ENCODE results near the gene PDZD4. TPM values are rescaled to one million over a fixed set of nuclear protein-coding genes. Genes with fewer than 3 reads are reported as not detected.

Gene PDZD4
- total and polyA plus RNA-seq, 9 of the 15 experiments (the other 6 are each of a cell fraction or from before 2014, with no cell fraction given): 0.05 to 0.38 (median 0.07) TPM; not detected in 5

DNA sequence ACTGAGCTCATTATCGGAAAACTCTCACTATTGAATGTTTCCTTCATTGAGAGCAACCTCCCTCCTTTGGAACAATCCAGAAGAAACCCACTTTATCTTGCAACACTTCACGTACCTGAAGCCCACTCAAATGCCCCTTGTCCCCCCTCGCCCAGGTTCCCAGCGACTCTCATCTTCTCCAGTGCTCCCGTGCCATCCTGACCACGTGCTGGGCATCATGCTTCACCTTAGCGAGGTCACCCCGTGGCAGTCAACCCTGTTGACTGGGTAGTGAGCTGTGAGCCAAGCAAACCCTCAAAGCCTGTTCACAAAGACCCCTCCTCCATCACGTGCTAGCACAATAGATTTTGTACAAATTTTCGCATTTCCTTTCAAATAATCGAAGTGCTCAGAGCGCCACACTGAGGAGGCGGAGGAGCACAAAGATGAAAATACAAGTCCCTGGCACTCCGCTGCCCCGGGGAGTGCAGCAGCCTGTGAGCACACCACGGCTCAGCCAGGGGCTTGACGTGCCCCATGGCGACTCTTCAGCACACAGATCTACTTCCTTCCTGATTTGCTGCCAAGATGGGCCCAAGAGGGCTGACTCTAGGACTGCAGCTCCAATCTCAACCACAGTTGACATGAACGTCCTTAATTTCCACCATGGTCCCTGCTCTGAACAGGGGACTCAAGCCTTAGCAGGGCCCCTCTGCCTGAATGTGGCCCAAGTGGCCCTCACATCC, 15.6 kb downstream of the PDZD4 start (continued):
- TF ChIP-seq, protein P1, sequence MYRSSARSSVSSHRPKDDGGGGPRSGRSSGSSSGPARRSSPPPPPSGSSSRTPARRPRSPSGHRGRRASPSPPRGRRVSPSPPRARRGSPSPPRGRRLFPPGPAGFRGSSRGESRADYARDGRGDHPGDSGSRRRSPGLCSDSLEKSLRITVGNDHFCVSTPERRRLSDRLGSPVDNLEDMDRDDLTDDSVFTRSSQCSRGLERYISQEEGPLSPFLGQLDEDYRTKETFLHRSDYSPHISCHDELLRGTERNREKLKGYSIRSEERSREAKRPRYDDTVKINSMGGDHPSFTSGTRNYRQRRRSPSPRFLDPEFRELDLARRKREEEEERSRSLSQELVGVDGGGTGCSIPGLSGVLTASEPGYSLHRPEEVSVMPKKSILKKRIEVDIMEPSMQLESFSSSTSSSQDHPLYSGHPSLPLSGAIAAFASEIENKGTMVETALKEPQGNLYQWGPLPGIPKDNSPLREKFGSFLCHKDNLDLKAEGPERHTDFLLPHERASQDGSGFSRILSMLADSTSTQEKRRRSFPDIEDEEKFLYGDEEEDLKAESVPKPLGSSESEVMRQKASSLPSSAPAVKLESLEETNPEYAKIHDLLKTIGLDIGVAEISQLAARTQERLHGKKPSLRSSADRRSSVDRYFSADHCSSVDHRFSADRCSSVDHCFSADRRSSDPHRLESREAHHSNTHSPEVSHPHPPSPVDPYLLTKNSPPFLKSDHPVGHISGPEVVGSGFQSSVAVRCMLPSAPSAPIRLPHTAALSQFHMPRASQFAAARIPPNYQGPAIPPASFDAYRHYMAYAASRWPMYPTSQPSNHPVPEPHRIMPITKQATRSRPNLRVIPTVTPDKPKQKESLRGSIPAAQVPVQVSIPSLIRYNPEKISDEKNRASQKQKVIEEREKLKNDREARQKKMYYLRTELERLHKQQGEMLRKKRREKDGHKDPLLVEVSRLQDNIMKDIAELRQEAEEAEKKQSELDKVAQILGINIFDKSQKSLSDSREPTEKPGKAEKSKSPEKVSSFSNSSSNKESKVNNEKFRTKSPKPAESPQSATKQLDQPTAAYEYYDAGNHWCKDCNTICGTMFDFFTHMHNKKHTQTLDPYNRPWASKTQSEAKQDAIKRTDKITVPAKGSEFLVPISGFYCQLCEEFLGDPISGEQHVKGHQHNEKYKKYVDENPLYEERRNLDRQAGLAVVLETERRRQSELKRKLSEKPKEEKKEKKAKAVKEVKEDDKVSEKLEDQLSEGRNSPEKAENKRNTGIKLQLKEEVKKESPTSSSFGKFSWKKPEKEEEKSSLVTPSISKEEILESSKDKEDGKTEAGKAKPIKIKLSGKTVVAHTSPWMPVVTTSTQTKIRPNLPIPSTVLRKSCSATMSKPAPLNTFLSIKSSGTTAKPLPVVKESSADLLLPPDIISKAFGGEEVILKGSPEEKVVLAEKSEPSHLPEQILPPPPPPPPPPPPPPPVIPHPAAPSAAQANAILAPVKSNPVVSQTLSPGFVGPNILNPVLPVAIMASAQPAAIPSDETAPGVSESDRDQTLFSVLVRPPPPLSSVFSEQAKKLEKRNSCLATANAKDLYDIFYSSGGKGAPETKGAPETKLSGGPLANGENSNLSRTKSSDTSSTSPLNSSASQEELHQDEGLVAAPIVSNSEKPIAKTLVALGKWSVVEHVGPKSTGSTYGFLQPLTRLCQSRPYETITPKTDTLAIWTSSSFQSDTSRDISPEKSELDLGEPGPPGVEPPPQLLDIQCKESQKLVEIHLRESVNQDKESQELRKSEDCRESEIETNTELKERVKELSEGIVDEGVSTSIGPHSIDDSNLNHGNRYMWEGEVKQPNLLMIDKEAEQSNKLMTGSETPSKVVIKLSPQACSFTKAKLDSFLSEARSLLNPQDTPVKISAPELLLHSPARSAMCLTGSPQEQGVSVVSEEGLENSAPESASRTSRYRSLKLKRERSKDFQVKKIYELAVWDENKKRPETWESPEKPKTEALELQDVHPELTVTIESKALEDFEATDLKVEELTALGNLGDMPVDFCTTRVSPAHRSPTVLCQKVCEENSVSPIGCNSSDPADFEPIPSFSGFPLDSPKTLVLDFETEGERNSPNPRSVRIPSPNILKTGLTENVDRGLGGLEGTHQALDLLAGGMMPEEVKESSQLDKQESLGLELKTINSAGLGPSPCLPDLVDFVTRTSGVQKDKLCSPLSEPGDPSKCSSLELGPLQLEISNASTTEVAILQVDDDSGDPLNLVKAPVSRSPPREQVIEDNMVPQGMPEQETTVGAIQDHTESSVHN (IDR thresholded peaks at IDR 0.05; ENCODE audit: borderline replicate concordance in 1 of 2, low read depth in 1 of 2): no peak
- TF ChIP-seq CBFA2T3 (IDR thresholded peaks at IDR 0.05) (no peak), IRF2 (CRISPR knock-in tag; IDR thresholded peaks at IDR 0.05) (no peak), ZNF551 (CRISPR knock-in tag; IDR thresholded peaks at IDR 0.05) (no peak), RAD51 (IDR thresholded peaks at IDR 0.05; ENCODE audit: borderline replicate concordance, low read depth) (no peak)
- TF ChIP-seq, protein P2, sequence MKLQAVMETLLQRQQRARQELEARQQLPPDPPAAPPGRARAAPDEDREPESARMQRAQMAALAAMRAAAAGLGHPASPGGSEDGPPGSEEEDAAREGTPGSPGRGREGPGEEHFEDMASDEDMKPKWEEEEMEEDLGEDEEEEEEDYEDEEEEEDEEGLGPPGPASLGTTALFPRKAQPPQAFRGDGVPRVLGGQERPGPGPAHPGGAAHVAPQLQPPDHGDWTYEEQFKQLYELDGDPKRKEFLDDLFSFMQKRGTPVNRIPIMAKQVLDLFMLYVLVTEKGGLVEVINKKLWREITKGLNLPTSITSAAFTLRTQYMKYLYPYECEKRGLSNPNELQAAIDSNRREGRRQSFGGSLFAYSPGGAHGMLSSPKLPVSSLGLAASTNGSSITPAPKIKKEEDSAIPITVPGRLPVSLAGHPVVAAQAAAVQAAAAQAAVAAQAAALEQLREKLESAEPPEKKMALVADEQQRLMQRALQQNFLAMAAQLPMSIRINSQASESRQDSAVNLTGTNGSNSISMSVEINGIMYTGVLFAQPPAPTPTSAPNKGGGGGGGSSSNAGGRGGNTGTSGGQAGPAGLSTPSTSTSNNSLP (IDR thresholded peaks at IDR 0.05; ENCODE audit: borderline replicate concordance, low read depth, low read length): no peak
- TF ChIP-seq, protein P3, sequence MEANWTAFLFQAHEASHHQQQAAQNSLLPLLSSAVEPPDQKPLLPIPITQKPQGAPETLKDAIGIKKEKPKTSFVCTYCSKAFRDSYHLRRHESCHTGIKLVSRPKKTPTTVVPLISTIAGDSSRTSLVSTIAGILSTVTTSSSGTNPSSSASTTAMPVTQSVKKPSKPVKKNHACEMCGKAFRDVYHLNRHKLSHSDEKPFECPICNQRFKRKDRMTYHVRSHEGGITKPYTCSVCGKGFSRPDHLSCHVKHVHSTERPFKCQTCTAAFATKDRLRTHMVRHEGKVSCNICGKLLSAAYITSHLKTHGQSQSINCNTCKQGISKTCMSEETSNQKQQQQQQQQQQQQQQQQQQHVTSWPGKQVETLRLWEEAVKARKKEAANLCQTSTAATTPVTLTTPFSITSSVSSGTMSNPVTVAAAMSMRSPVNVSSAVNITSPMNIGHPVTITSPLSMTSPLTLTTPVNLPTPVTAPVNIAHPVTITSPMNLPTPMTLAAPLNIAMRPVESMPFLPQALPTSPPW (CRISPR knock-in tag; IDR thresholded peaks at IDR 0.05): no peak
- TF ChIP-seq, protein P4, sequence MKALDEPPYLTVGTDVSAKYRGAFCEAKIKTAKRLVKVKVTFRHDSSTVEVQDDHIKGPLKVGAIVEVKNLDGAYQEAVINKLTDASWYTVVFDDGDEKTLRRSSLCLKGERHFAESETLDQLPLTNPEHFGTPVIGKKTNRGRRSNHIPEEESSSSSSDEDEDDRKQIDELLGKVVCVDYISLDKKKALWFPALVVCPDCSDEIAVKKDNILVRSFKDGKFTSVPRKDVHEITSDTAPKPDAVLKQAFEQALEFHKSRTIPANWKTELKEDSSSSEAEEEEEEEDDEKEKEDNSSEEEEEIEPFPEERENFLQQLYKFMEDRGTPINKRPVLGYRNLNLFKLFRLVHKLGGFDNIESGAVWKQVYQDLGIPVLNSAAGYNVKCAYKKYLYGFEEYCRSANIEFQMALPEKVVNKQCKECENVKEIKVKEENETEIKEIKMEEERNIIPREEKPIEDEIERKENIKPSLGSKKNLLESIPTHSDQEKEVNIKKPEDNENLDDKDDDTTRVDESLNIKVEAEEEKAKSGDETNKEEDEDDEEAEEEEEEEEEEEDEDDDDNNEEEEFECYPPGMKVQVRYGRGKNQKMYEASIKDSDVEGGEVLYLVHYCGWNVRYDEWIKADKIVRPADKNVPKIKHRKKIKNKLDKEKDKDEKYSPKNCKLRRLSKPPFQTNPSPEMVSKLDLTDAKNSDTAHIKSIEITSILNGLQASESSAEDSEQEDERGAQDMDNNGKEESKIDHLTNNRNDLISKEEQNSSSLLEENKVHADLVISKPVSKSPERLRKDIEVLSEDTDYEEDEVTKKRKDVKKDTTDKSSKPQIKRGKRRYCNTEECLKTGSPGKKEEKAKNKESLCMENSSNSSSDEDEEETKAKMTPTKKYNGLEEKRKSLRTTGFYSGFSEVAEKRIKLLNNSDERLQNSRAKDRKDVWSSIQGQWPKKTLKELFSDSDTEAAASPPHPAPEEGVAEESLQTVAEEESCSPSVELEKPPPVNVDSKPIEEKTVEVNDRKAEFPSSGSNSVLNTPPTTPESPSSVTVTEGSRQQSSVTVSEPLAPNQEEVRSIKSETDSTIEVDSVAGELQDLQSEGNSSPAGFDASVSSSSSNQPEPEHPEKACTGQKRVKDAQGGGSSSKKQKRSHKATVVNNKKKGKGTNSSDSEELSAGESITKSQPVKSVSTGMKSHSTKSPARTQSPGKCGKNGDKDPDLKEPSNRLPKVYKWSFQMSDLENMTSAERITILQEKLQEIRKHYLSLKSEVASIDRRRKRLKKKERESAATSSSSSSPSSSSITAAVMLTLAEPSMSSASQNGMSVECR (CRISPR knock-in tag; IDR thresholded peaks at IDR 0.05): no peak

All from K562 (cell line).